Measurements from ENCODE around the gene ATF7.

- TF ChIP-seq CTCF (IDR thresholded peaks at IDR 0.05) (no peak), POLR2A (IDR thresholded peaks at IDR 0.05) (no peak)
These were observed 146.9 kb downstream of the ATF7 start for GRCh38 chr12:53479331-53479730.

Data from esophagus squamous epithelium (tissue), 4 donors.